MG63 (cell line): ENCODE measurements around the gene IGF1R. TPM values are rescaled to one million over a fixed set of nuclear protein-coding genes. Genes with fewer than 3 reads are reported as not detected.

ENCODE experiments used
- DNase-seq: peaks from one replicate; pipeline ENCODE4 v3.0.0-alpha.2; 2020
- H3K27me3 ChIP-seq: fragments of 250-450 bp; sonication (Bioruptor Pico); 2 replicates; pipeline ENCODE4 v1.5.1; 2020; ENCODE audit warnings: mild to moderate bottlenecking, moderate library complexity
- H3K36me3 ChIP-seq: fragments of 250-450 bp; sonication (Bioruptor Pico); 2 replicates; pipeline ENCODE4 v1.5.1; 2020; ENCODE audit warnings: mild to moderate bottlenecking, moderate library complexity
- H3K4me3 ChIP-seq: fragments of 250-450 bp; sonication (Bioruptor Pico); 2 replicates; pipeline ENCODE4 v1.5.1; 2020; ENCODE audit warnings: mild to moderate bottlenecking, moderate library complexity
- H3K9me3 ChIP-seq: fragments of 250-450 bp; sonication (Bioruptor Pico); 2 replicates; pipeline ENCODE4 v1.5.1; 2020; ENCODE audit warnings: mild to moderate bottlenecking, moderate library complexity
- total RNA-seq: library from RNA; depleted of rRNA; stranded (reverse); fragments of >200 nt; shearing (Covaris generic); gene quantifications from 2 replicates; pipeline ENCODE4 v1.2.3, GENCODE V29; 2014; ENCODE audit warnings: low replicate concordance

Gene IGF1R
- total RNA-seq, 1 experiment from 2014 or later = 2.5 TPM

- Histone ChIP-seq H3K36me3 (peaks cover 39% of the 10 kb centered on the region), H3K27me3 (no peaks in the 10 kb centered on the region), H3K9me3 (no peaks in the 10 kb centered on the region), H3K4me3 (no peak overlapping the region)
- no peak for DNase-seq
Observed at GRCh38 chr15:98909968-98910885, 261.9 kb downstream of the IGF1R start.

- no peaks in the 10 kb centered on the region for H3K9me3 ChIP-seq
- peaks cover 57% of the 10 kb centered on the region for H3K36me3 ChIP-seq
- H3K27me3 ChIP-seq = no peaks in the 10 kb centered on the region
- no peak overlapping the region for H3K4me3 ChIP-seq
- peak; percentile 81 for DNase-seq
Observed at GRCh38 chr15:98914626-98915025, 266.3 kb downstream of the IGF1R start.

DNA sequence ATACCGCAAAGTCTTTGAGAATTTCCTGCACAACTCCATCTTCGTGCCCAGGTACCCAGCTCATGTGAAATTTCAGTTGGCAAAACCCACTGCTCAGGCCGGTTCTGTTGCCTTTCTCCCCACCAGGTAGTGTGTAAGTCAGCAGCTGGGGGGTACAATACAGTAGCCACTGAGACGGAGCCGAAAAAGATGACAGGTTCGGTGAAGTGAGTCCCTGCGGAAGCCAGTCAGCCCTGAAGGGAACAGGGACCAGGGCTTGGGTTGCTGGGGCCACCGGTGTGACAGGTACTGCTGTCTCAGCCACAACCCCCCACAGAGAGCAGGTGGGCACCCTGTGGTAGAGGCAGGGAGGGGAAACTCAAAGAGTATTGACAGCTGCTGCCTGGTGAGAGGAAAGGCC, 268.5 kb downstream of the IGF1R start:
- peaks cover 47% of the 10 kb centered on the region for H3K36me3 ChIP-seq

DNA sequence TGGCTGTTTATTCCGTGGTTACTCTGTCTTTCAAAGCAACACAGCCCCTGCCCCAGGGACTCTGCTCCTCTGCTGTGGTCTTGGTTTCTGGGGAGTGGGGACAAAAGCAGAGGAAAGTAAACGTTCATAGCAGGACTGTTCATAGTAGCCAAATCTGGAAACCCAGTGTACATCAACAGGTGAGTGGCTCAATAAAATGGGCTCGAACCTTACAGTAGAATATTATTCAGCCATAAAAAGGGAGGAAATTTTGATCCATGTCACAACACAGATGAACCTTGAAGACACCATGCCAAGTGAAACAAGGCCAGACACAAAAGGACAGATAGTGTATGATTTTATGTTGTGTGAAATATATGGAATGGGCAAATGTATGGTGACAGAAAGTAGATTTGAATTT, 269.1 kb downstream of the IGF1R start:
- Histone ChIP-seq H3K4me3 (no peak overlapping the region), H3K27me3 (no peaks in the 10 kb centered on the region), H3K36me3 (peaks cover 45% of the 10 kb centered on the region), H3K9me3 (no peaks in the 10 kb centered on the region)
- no peak for DNase-seq

More for the DNA sequence above, 268.5 kb downstream of the IGF1R start:
- Histone ChIP-seq H3K4me3 (no peak overlapping the region), H3K9me3 (no peaks in the 10 kb centered on the region), H3K27me3 (no peaks in the 10 kb centered on the region)
- DNase-seq = no peak

GRCh38 chr15:98920091-98920880, 271.9 kb downstream of the IGF1R start:
- H3K27me3 ChIP-seq = no peaks in the 10 kb centered on the region
- no peaks in the 10 kb centered on the region for H3K9me3 ChIP-seq
- no peak overlapping the region for H3K4me3 ChIP-seq
- peaks cover 48% of the 10 kb centered on the region for H3K36me3 ChIP-seq
- DNase-seq = no peak

DNA sequence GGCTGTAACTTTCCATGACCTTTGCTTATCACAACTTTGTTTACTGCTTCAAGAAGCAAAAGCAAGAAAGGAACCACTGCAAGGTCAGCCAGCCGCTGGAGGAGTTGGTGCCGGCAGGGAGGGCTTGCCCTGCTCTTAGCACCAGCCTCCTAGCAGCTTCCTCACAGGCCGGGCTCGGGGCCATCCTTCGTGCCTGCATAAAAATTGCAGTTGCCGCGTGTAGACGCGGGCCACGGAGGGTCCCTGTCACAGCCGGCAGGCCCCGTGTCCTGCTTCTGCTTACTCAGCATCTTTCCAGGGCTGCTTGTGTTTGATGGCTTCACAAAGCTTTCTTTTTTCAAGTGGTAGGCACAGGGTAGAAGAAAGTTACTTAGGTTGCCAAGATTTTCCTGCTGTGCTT, 274.8 kb downstream of the IGF1R start:
- peaks cover 35% of the 10 kb centered on the region for H3K36me3 ChIP-seq
- DNase-seq = no peak
- H3K9me3 ChIP-seq = no peaks in the 10 kb centered on the region
- H3K4me3 ChIP-seq = no peak overlapping the region
- H3K27me3 ChIP-seq = no peaks in the 10 kb centered on the region

DNA sequence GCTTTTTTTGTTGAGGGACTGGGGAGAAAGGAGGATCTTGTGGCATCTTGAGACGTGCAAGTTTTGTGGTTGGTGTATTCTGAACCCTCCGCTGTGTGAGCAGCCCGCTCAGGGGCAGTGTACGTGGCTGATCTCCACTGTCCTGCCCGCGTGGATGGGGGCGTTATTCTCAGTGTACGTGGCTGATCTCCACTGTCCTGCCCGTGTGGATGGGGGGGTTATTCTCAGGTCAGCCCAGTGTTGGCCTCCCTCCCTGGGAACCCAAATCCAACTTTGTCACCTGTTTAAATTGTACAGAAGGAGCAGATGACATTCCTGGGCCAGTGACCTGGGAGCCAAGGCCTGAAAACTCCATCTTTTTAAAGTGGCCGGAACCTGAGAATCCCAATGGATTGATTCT, 275.2 kb downstream of the IGF1R start:
- DNase-seq = no peak
- H3K36me3 ChIP-seq = peaks cover 35% of the 10 kb centered on the region
- no peak overlapping the region for H3K4me3 ChIP-seq
- H3K27me3 ChIP-seq = no peaks in the 10 kb centered on the region
- no peaks in the 10 kb centered on the region for H3K9me3 ChIP-seq

GRCh38 chr15:98924401-98925049, 276.2 kb downstream of the IGF1R start:
- DNase-seq = no peak
- Histone ChIP-seq H3K27me3 (no peaks in the 10 kb centered on the region), H3K4me3 (no peak overlapping the region), H3K36me3 (peaks cover 35% of the 10 kb centered on the region), H3K9me3 (no peaks in the 10 kb centered on the region)

DNA sequence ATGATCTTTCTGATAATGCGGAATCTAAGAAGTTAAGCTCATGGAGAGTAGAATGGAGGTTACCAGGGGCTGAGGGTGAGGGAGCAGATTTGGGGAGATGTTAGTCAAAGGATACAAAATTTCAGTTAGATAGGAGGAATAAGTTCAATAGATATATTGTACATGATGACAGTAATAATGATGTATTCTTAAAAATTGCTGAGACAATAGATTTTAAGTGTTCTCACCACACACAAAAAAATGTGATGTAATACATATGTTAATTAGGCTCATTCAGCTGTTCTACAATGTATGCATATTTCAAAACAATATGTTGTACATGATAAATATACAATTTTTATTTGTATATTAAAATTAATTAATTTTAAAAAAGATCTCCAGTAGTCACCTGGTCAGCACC, 277.9 kb downstream of the IGF1R start:
- H3K9me3 ChIP-seq = no peaks in the 10 kb centered on the region
- no peak overlapping the region for H3K4me3 ChIP-seq

GRCh38 chr15:98927022-98927421, 278.7 kb downstream of the IGF1R start:
- Histone ChIP-seq H3K36me3 (peaks cover 30% of the 10 kb centered on the region), H3K9me3 (no peaks in the 10 kb centered on the region), H3K27me3 (no peaks in the 10 kb centered on the region), H3K4me3 (no peak overlapping the region)
- no peak for DNase-seq

More for the DNA sequence above, 277.9 kb downstream of the IGF1R start:
- Histone ChIP-seq H3K36me3 (peaks cover 32% of the 10 kb centered on the region), H3K27me3 (no peaks in the 10 kb centered on the region)
- DNase-seq = no peak

- Histone ChIP-seq H3K36me3 (peaks cover 26% of the 10 kb centered on the region), H3K4me3 (no peak overlapping the region), H3K27me3 (no peaks in the 10 kb centered on the region), H3K9me3 (no peaks in the 10 kb centered on the region)
- DNase-seq = no peak
Observed at GRCh38 chr15:98927996-98928395, 279.7 kb downstream of the IGF1R start.

GRCh38 chr15:98930576-98930975, 282.2 kb downstream of the IGF1R start:
- Histone ChIP-seq H3K4me3 (no peak overlapping the region), H3K9me3 (no peaks in the 10 kb centered on the region), H3K27me3 (no peaks in the 10 kb centered on the region), H3K36me3 (peaks cover 23% of the 10 kb centered on the region)
- DNase-seq = no peak

DNA sequence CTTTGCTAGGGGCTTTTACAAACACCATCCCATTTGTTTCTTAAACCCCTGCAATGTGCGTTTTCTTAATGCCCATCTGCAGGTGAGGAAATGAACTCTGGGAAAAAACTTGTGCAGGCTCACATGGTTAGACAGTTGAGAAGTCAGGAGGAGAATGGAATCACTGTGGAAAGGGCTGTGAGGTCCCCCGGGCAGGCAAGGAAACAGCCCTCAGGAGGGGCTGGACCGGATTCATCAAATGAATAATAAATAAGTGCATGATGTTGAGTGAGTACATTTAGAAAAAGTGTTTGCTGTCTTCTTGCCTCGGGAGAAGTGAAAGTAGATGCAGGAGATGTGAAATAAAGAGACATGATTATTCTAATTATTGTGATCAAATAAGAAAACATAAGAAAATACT, 282.7 kb downstream of the IGF1R start:
- Histone ChIP-seq H3K4me3 (no peak overlapping the region), H3K36me3 (peaks cover 20% of the 10 kb centered on the region), H3K9me3 (no peaks in the 10 kb centered on the region), H3K27me3 (no peaks in the 10 kb centered on the region)
- no peak for DNase-seq

DNA sequence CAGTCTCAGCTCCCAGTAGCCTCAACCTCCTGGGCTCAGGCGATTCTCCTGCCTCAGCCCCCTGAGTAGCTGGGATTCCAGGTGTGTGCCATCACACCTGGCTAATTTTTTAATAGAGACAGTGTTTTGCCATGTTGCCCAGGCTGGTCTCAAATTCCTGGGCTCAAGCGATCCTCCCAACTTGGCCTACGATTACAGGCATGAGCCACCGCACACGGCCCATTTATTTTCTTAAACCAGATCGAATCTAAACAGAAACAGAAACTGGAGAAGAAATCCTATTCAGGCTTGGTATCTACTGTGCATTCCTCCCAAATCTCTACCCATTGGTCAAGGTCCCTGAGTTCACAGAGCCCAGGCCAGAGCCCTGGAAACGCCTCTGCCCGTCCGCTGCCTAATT, 285.1 kb downstream of the IGF1R start:
- DNase-seq = no peak
- Histone ChIP-seq H3K9me3 (no peaks in the 10 kb centered on the region), H3K4me3 (no peak overlapping the region), H3K36me3 (peaks cover 26% of the 10 kb centered on the region), H3K27me3 (no peaks in the 10 kb centered on the region)

- H3K36me3 ChIP-seq = peaks cover 34% of the 10 kb centered on the region
- DNase-seq = no peak
- H3K9me3 ChIP-seq = no peaks in the 10 kb centered on the region
- H3K4me3 ChIP-seq = no peak overlapping the region
- H3K27me3 ChIP-seq = no peaks in the 10 kb centered on the region
Observed at GRCh38 chr15:98935736-98936135, 287.4 kb downstream of the IGF1R start.

DNA sequence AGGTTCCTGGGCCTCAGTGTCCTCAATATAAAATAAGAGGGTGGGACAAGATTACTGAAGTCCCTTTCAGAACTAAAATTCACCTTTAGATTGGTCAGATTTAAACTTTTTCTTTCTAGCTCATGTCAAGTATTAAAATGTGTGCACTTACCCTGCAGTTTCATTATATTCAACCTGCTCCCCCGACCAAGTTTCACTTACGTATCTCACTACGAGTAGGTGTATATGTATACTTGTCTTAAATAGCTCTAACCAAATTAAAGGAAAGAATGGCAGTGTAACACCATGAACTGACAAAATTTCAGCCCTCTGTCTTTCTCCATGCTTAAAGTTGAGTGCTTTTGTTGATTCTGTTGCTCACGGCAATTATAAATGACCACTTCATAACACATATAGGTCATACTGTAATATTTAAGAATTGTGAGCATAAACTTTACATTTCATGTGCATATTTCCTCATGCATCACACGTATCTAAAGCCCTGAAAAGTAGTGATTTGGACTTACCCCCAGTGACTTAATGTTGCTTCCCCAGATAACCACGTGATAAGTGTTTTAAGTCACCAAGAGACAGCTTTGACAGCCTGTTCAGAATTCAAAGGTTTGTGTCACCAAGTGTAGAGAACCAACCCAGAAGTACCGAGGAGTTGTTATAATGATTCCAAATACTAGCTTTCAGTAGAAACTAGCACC, 289.2 kb downstream of the IGF1R start:
- Histone ChIP-seq H3K9me3 (no peaks in the 10 kb centered on the region), H3K4me3 (no peak overlapping the region), H3K36me3 (peaks cover 38% of the 10 kb centered on the region), H3K27me3 (no peaks in the 10 kb centered on the region)
- no peak for DNase-seq

DNA sequence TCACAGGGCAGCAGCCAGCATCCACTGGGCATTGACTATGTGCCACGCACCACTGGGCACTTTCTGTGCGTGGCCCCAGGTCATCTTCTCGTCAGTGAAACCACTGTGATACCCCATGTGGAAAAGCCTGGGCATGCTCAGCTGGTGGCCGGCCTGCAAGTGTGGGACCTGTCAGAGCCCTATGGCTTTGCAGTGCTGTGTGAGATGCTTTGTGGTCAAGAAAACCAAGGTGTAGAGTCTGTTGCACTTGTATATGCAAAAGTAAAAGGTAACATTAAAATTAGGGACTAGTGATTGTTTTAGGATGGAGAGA, 289.7 kb downstream of the IGF1R start:
- DNase-seq = no peak
- Histone ChIP-seq H3K4me3 (no peak overlapping the region), H3K9me3 (no peaks in the 10 kb centered on the region), H3K36me3 (peaks cover 38% of the 10 kb centered on the region), H3K27me3 (no peaks in the 10 kb centered on the region)
